Thoracic aorta (tissue), 2 donors: ENCODE data around the gene MUC20. TPM values are rescaled to one million over a fixed set of nuclear protein-coding genes. Genes with fewer than 3 reads are reported as not detected.
"Not testable (repeated sequence)": the region's sequence is repeated elsewhere in the genome, so short reads cannot be mapped to it uniquely, and the experiment has no call there.

Experiments used
- ATAC-seq: fragments of 150-250 bp; one replicate; pipeline ENCODE4 v1.8.0; 2017; ENCODE audit warnings: low read depth; ENCODE audit not compliant: insufficient number of reproducible peaks, low FRiP score
- DNase-seq: peaks from one replicate; pipeline ENCODE4 v3.0.0-alpha.2; 2020; ENCODE audit warnings: low spot score
- H3K27ac ChIP-seq, 2 donors: fragments of 200-600 bp; sonication (generic); 1 replicate in 1 of 2; 2 replicates in 1 of 2; pipeline ENCODE4 v1.5.1; 2016; ENCODE audit warnings: mild to moderate bottlenecking in 2 of 2, moderate library complexity in 2 of 2
- H3K27me3 ChIP-seq: fragments of 200-600 bp; sonication (generic); replicated peaks from 2 replicates; pipeline ENCODE4 v1.6.0; 2016; ENCODE audit warnings: mild to moderate bottlenecking; ENCODE audit not compliant: insufficient read depth
- H3K36me3 ChIP-seq: fragments of 200-600 bp; sonication (generic); one replicate; pipeline ENCODE4 v1.5.1; 2016
- H3K4me1 ChIP-seq, 2 donors: fragments of 200-600 bp; sonication (generic); 1 replicate in 1 of 2; 2 replicates in 1 of 2; pipeline versions ENCODE4 v1.5.1 to v1.6.0; 2016; ENCODE audit warnings: low read depth in 2 of 2, mild to moderate bottlenecking in 1 of 2; ENCODE audit not compliant: control insufficient read depth in 1 of 2
- H3K4me3 ChIP-seq: fragments of 200-600 bp; sonication (generic); 2 replicates; pipeline ENCODE4 v1.5.1; 2016; ENCODE audit warnings: mild to moderate bottlenecking
- H3K9me3 ChIP-seq: fragments of 200-600 bp; sonication (generic); 2 replicates; pipeline ENCODE4 v1.5.1; 2016
- total RNA-seq, 2 donors: library from RNA; depleted of rRNA; stranded (reverse); fragments of >200 nt; gene quantifications; one replicate each; pipeline versions ENCODE4 v1.1.0 to v1.2.3, GENCODE V29; 2016
- TF ChIP-seq, protein P1 (sequence below): fragments of 200-600 bp; sonication (generic); IDR thresholded peaks from one replicate; pipeline ENCODE4 v1.5.1; 2019; ENCODE audit warnings: antibody characterized with exemption

Gene MUC20
- total RNA-seq, 2 donors from 2014 or later, result 3.4 to 6.8 TPM

DNA sequence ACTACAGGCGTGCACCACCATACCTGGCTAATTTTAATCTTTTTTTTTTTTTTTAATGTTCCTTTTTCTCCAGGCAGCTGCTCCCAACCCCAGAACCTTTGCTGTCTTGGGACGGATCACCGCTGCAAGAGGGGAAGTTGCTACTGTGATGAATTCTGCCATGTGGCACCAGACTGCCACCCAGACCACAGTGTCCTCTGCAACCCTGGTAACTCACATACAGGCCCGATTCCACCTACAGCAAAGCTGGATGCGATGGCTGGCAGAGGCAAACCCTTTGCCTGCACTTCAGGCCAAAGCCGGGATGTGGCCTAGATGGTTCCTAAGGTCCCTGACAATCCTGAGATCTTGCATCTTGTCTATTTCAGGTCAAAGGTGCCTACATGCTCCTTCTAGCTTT lies 12.7 kb upstream of the MUC20 start:
- DNase-seq (no peak), ATAC-seq (no peak)
- H3K4me3 ChIP-seq, result no peak overlapping the region
- no peaks in the 10 kb centered on the region for H3K4me1 ChIP-seq
- H3K9me3 ChIP-seq, result no peaks in the 10 kb centered on the region
- peaks cover 33% of the 10 kb centered on the region for H3K36me3 ChIP-seq
- H3K27me3 ChIP-seq, result no peaks in the 10 kb centered on the region
- TF ChIP-seq, protein P1, sequence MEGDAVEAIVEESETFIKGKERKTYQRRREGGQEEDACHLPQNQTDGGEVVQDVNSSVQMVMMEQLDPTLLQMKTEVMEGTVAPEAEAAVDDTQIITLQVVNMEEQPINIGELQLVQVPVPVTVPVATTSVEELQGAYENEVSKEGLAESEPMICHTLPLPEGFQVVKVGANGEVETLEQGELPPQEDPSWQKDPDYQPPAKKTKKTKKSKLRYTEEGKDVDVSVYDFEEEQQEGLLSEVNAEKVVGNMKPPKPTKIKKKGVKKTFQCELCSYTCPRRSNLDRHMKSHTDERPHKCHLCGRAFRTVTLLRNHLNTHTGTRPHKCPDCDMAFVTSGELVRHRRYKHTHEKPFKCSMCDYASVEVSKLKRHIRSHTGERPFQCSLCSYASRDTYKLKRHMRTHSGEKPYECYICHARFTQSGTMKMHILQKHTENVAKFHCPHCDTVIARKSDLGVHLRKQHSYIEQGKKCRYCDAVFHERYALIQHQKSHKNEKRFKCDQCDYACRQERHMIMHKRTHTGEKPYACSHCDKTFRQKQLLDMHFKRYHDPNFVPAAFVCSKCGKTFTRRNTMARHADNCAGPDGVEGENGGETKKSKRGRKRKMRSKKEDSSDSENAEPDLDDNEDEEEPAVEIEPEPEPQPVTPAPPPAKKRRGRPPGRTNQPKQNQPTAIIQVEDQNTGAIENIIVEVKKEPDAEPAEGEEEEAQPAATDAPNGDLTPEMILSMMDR, result no peak
- H3K27ac ChIP-seq, result no peak overlapping the region

DNA sequence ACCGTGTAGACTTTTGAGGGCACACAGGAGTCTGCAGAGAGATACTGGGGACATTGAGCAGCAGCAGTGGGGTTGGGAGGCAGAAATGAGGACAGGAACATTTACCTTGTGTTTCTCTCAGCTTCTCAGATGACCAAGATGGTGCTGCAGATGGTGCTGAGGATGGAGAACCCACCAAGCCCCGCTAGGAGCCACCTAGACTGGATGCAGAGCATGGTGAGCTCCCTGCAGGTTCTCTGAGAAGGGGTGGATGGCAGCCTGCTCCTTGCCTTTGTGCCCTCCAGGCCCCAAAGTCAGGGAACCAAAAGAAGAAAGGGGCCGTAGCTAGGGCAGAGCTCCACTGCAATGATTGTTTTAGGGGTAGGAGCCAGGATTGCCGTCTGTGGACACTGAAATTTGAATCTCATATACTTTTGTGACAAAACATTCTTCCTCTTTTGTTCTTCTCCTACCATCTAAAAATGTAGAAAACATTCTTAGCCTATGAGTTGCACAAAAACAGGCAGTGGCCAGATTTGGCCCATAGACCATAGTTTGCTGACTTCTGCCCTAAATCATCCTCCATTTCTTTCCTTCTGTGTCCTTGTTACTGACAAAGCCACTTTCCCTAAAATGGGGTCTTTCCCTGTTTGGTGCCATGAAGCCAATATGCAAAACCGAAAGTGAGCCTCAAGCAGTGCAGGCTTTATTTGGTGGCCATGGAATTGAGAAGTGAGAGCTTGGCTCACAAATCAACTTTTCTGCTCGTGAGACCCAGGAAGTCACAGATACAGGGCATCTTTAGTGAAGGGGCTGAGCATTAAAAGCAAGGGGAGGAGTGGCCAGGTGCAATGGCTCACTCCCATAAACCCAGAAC lies 11.9 kb upstream of the MUC20 start:
- TF ChIP-seq, protein P1, result no peak
- DNase-seq, result no peak
- no peaks in the 10 kb centered on the region for H3K9me3 ChIP-seq
- H3K27ac ChIP-seq, result no peak overlapping the region
- H3K36me3 ChIP-seq, result peaks cover 33% of the 10 kb centered on the region
- no peak for ATAC-seq
- H3K4me1 ChIP-seq, result no peaks in the 10 kb centered on the region
- H3K27me3 ChIP-seq, result no peaks in the 10 kb centered on the region
- H3K4me3 ChIP-seq, result no peak overlapping the region

DNA sequence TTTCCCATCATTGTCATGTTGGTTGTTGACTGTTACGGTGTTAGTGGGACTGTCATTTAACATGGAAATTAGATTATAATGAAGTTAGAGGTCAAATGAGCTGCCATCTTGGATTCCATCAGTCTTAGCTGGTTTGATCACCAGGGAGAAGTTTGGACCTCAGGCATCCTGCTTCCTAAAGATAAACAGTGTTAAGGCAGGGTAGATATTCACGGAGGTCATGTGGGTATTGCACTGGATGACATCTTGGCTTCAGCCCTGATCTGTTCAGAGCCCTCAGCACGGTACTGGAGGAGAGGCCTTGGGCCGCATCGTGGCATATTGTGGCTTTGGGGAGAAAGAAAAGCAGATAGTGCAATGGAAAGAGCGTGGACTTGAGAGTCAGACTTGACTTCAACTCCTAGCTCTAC lies 11.1 kb upstream of the MUC20 start:
- no peak overlapping the region for H3K27ac ChIP-seq
- no peaks in the 10 kb centered on the region for H3K9me3 ChIP-seq
- DNase-seq (no peak), ATAC-seq (no peak)
- no peaks in the 10 kb centered on the region for H3K4me1 ChIP-seq
- TF ChIP-seq, protein P1, result no peak
- H3K4me3 ChIP-seq, result no peak overlapping the region
- H3K36me3 ChIP-seq, result peaks cover 38% of the 10 kb centered on the region
- H3K27me3 ChIP-seq, result no peaks in the 10 kb centered on the region

DNA sequence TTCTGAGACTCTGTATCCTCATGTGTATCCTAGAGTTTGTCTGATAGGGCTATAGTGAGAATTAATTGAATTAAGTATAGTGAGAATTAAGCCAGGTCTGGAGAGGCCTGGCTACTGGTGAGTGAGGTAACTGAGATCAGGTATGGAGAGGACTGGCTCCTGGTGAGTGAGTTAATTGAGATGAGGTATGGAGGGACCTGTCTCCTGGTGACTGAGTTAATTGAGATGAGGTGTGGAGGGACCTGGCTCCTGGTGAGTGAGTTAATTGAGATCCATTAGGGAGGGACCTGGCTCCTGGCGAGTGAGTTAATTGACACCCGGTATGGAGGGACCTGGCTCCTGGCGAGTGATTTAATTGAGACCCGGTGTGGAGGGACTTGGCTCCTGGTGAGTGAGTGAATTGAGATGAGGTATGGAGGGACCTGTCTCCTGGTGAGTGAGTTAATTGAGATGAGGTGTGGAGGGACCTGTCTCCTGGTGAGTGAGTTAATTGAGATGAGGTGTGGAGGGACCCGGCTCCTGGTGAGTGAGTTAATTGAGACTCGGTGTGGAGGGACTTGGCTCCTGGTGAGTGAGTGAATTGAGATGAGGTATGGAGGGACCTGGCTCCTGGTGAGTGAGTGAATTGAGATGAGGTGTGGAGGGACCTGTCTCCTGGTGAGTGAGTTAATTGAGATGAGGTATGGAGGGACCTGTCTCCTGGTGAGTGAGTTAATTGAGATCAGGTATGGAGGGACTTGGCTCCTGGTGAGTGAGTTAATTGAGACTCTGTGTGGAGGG lies 10.5 kb upstream of the MUC20 start:
- not testable (repeated sequence) for H3K4me3 ChIP-seq, H3K27ac ChIP-seq, H3K9me3 ChIP-seq, ATAC-seq, H3K4me1 ChIP-seq, DNase-seq, H3K27me3 ChIP-seq
- peaks cover 44% of the 10 kb centered on the region for H3K36me3 ChIP-seq

DNA sequence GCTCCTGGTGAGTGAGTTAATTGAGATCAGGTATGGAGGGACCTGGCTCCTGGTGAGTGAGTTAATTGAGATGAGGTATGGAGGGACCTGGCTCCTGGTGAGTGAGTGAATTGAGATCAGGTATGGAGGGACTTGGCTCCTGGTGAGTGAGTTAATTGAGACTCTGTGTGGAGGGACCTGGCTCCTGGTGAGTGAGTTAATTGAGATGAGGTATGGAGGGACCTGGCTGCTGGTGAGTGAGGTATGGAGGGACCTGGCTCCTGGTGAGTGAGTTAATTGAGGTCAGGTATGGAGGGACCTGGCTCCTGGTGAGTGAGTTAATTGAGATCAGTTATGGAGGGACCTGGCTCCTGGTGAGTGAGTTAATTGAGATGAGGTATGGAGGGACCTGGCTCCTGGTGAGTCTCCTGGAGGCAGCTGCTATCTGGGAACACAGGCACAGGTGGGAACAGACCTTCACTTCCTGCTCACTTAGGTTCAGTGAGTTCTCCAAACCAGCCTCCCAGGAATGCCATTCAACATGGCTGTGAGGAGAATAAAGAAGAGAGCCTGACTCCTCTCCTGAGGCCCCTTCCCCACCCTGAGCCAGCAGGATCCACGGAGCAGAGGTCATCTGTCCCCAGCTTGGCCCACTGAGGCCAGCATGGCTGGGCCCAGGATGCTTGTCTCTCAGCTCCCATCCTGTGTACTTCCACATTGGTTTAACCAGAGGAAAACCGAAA lies 9.5 kb upstream of the MUC20 start:
- peaks cover 51% of the 10 kb centered on the region for H3K36me3 ChIP-seq

More for the DNA sequence above, 9.5 kb upstream of the MUC20 start:
- H3K27me3 ChIP-seq, H3K27ac ChIP-seq, ATAC-seq, H3K4me1 ChIP-seq, DNase-seq, H3K4me3 ChIP-seq, H3K9me3 ChIP-seq: not testable (repeated sequence)
